Neural progenitor cell (in vitro differentiated cells): Measurements from ENCODE around the gene PRR16. TPM values are rescaled to one million over a fixed set of nuclear protein-coding genes. Genes with fewer than 3 reads are reported as not detected.
A peak's percentile ranks its signal among the peaks of the same experiment; 100 is the strongest.

ENCODE experiments used
- DNase-seq: peaks from one replicate; pipeline ENCODE4 v3.0.0-alpha.2; 2016; ENCODE audit warnings: low spot score
- H2AFZ ChIP-seq: fragments of 200-600 bp; sonication (generic); replicated peaks from 2 replicates; pipeline ENCODE4 v1.6.1; 2016; ENCODE audit warnings: antibody characterized with exemption
- H3F3A ChIP-seq: fragments of 200-600 bp; sonication (generic); 2 replicates; pipeline ENCODE4 v1.6.1; 2016; ENCODE audit warnings: antibody characterized with exemption, low read depth
- H3K27ac ChIP-seq: fragments of 200-600 bp; sonication (generic); 2 replicates; pipeline ENCODE4 v1.5.1; 2016; ENCODE audit warnings: mild to moderate bottlenecking
- H3K27me3 ChIP-seq: fragments of 200-600 bp; sonication (generic); 2 replicates; pipeline ENCODE4 v1.6.1; 2016; ENCODE audit warnings: mild to moderate bottlenecking, moderate library complexity
- H3K36me3 ChIP-seq: fragments of 200-600 bp; sonication (generic); 2 replicates; pipeline ENCODE4 v1.5.1; 2016
- H3K4me1 ChIP-seq: fragments of 200-600 bp; sonication (generic); 2 replicates; pipeline ENCODE4 v1.6.1; 2016; ENCODE audit warnings: mixed run types
- H3K4me2 ChIP-seq: fragments of 200-600 bp; sonication (generic); 2 replicates; pipeline ENCODE4 v1.6.1; 2016
- H3K4me3 ChIP-seq: fragments of 200-600 bp; sonication (generic); 2 replicates; pipeline ENCODE4 v1.5.1; 2016
- H3K79me2 ChIP-seq: fragments of 200-600 bp; sonication (generic); 2 replicates; pipeline ENCODE4 v1.6.1; 2016; ENCODE audit warnings: low read depth
- H3K9ac ChIP-seq: fragments of 200-600 bp; sonication (generic); 2 replicates; pipeline ENCODE4 v1.6.1; 2016
- H3K9me3 ChIP-seq: fragments of 200-600 bp; sonication (generic); 2 replicates; pipeline ENCODE4 v1.5.1; 2016; ENCODE audit warnings: low read depth
- H4K20me1 ChIP-seq: fragments of 200-600 bp; sonication (generic); 2 replicates; pipeline ENCODE4 v1.6.1; 2016; ENCODE audit warnings: low read depth
- H3K27ac Mint-ChIP-seq: 3 replicates; pipeline ENCODE4 v1.8.0; 2021; ENCODE audit warnings: mixed read lengths
- H3K27me3 Mint-ChIP-seq: 2 replicates; pipeline ENCODE4 v1.8.0; 2022; ENCODE audit warnings: low read depth, mild to moderate bottlenecking, inconsistent platforms, moderate library complexity, mixed read lengths; ENCODE audit not compliant: insufficient read depth
- H3K36me3 Mint-ChIP-seq: 3 replicates; pipeline ENCODE4 v1.8.0; 2021; ENCODE audit warnings: mixed read lengths
- H3K4me1 Mint-ChIP-seq: 3 replicates; pipeline ENCODE4 v1.8.0; 2021; ENCODE audit warnings: mixed read lengths
- H3K4me3 Mint-ChIP-seq: 3 replicates; pipeline ENCODE4 v1.8.0; 2021; ENCODE audit warnings: mild to moderate bottlenecking, moderate library complexity, mixed read lengths
- H3K9me3 Mint-ChIP-seq: 3 replicates; pipeline ENCODE4 v1.8.0; 2020; ENCODE audit warnings: mixed read lengths
- EZH2 ChIP-seq: fragments of 200-600 bp; sonication (generic); IDR thresholded peaks from 2 replicates; pipeline ENCODE4 v1.6.1; 2017; ENCODE audit warnings: antibody characterized with exemption, mild to moderate bottlenecking, moderate library complexity
- EZH2phosphoT487 ChIP-seq: fragments of 200-600 bp; sonication (generic); IDR thresholded peaks from 2 replicates; pipeline ENCODE4 v1.6.1; 2017; ENCODE audit warnings: antibody characterized with exemption
- total RNA-seq: library from RNA; depleted of rRNA; stranded (reverse); fragments of >200 nt; gene quantifications from 2 replicates; pipeline ENCODE4 v1.2.3, GENCODE V29; 2015; ENCODE audit warnings: low replicate concordance
- TF ChIP-seq, protein P1 (sequence below): fragments of 200-600 bp; sonication (generic); IDR thresholded peaks from 2 replicates; pipeline ENCODE4 v1.5.1; 2017; ENCODE audit warnings: antibody characterized with exemption, mild to moderate bottlenecking

The PRR16 gene
- total RNA-seq, 1 donor from 2014 or later = not detected

- H3K27me3 ChIP-seq = no peaks in the 10 kb centered on the region
- H3K79me2 ChIP-seq = no peaks in the 10 kb centered on the region
- no peaks in the 10 kb centered on the region for H3F3A ChIP-seq
- no peak for DNase-seq
- H3K9me3 ChIP-seq = no peaks in the 10 kb centered on the region
- H3K4me1 ChIP-seq = no peaks in the 10 kb centered on the region
- TF ChIP-seq EZH2 (no peak), EZH2phosphoT487 (no peak)
- TF ChIP-seq, protein P1, sequence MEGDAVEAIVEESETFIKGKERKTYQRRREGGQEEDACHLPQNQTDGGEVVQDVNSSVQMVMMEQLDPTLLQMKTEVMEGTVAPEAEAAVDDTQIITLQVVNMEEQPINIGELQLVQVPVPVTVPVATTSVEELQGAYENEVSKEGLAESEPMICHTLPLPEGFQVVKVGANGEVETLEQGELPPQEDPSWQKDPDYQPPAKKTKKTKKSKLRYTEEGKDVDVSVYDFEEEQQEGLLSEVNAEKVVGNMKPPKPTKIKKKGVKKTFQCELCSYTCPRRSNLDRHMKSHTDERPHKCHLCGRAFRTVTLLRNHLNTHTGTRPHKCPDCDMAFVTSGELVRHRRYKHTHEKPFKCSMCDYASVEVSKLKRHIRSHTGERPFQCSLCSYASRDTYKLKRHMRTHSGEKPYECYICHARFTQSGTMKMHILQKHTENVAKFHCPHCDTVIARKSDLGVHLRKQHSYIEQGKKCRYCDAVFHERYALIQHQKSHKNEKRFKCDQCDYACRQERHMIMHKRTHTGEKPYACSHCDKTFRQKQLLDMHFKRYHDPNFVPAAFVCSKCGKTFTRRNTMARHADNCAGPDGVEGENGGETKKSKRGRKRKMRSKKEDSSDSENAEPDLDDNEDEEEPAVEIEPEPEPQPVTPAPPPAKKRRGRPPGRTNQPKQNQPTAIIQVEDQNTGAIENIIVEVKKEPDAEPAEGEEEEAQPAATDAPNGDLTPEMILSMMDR = no peak
- Mint-ChIP-seq H3K36me3 (no peaks in the 10 kb centered on the region), H3K9me3 (no peaks in the 10 kb centered on the region), H3K4me1 (no peaks in the 10 kb centered on the region), H3K27me3 (no peaks in the 10 kb centered on the region), H3K4me3 (no peak overlapping the region), H3K27ac (no peak overlapping the region)
- no peak overlapping the region for H2AFZ ChIP-seq
- no peak overlapping the region for H3K4me2 ChIP-seq
- no peaks in the 10 kb centered on the region for H4K20me1 ChIP-seq
- no peaks in the 10 kb centered on the region for H3K36me3 ChIP-seq
- H3K9ac ChIP-seq = no peak overlapping the region
- H3K27ac ChIP-seq = no peak overlapping the region
- no peak overlapping the region for H3K4me3 ChIP-seq
Observed at GRCh38 chr5:120473332-120473731, 9.2 kb downstream of the PRR16 start.

GRCh38 chr5:120476063-120476462 is 12.0 kb downstream of the PRR16 start:
- H3K4me1 Mint-ChIP-seq = no peaks in the 10 kb centered on the region
- H3K27ac Mint-ChIP-seq = no peak overlapping the region
- no peak overlapping the region for H2AFZ ChIP-seq
- H3K4me2 ChIP-seq = no peak overlapping the region
- no peaks in the 10 kb centered on the region for H4K20me1 ChIP-seq
- H3F3A ChIP-seq = no peaks in the 10 kb centered on the region
- H3K9me3 ChIP-seq = no peaks in the 10 kb centered on the region
- H3K4me3 ChIP-seq = no peak overlapping the region
- no peaks in the 10 kb centered on the region for H3K9me3 Mint-ChIP-seq
- H3K9ac ChIP-seq = no peak overlapping the region
- H3K36me3 ChIP-seq = no peaks in the 10 kb centered on the region
- H3K4me1 ChIP-seq = no peaks in the 10 kb centered on the region
- no peaks in the 10 kb centered on the region for H3K79me2 ChIP-seq
- H3K27me3 ChIP-seq = no peaks in the 10 kb centered on the region
- no peak for TF ChIP-seq EZH2
- TF ChIP-seq EZH2phosphoT487 = no peak
- TF ChIP-seq, protein P1 = no peak
- H3K4me3 Mint-ChIP-seq = no peak overlapping the region
- H3K27me3 Mint-ChIP-seq = no peaks in the 10 kb centered on the region
- no peak for DNase-seq
- no peaks in the 10 kb centered on the region for H3K36me3 Mint-ChIP-seq
- H3K27ac ChIP-seq = no peak overlapping the region

GRCh38 chr5:120479066-120479465 is 15.0 kb downstream of the PRR16 start:
- H3K4me1 Mint-ChIP-seq = no peaks in the 10 kb centered on the region
- H3K27me3 ChIP-seq = no peaks in the 10 kb centered on the region
- no peaks in the 10 kb centered on the region for H3K4me1 ChIP-seq
- TF ChIP-seq EZH2 = no peak
- TF ChIP-seq, protein P1 = no peak
- no peak for TF ChIP-seq EZH2phosphoT487
- H4K20me1 ChIP-seq = no peaks in the 10 kb centered on the region
- no peak overlapping the region for H3K27ac Mint-ChIP-seq
- no peak for DNase-seq
- H3F3A ChIP-seq = no peaks in the 10 kb centered on the region
- no peaks in the 10 kb centered on the region for H3K36me3 ChIP-seq
- no peaks in the 10 kb centered on the region for H3K36me3 Mint-ChIP-seq
- H3K27me3 Mint-ChIP-seq = no peaks in the 10 kb centered on the region
- no peaks in the 10 kb centered on the region for H3K79me2 ChIP-seq
- no peaks in the 10 kb centered on the region for H3K9me3 Mint-ChIP-seq
- H3K9ac ChIP-seq = no peak overlapping the region
- H3K4me2 ChIP-seq = no peak overlapping the region
- no peaks in the 10 kb centered on the region for H3K9me3 ChIP-seq
- H3K27ac ChIP-seq = no peak overlapping the region
- no peak overlapping the region for H3K4me3 Mint-ChIP-seq
- H2AFZ ChIP-seq = peak overlapping the region; percentile 61
- H3K4me3 ChIP-seq = no peak overlapping the region
